DND-41 (cell line): ENCODE measurements around the gene NR2F6.

Experiments used
- ATAC-seq: fragments of 200-7000 bp; cut with Tn5 transposase; 3 replicates; pipeline ENCODE4 v1.9.1; 2021; ENCODE audit warnings: low read depth; ENCODE audit not compliant: insufficient read depth
- DNase-seq: peaks from one replicate; pipeline ENCODE4 v3.0.0-alpha.2; 2020
- H2AFZ ChIP-seq: 2 replicates; pipeline ENCODE4 v1.6.0; 2012; ENCODE audit warnings: low read depth, low read length
- H3K27ac ChIP-seq: 2 replicates; pipeline ENCODE4 v1.5.1; 2012; ENCODE audit warnings: low read length, inconsistent platforms
- H3K27me3 ChIP-seq: fragments of 200-600 bp; sonication (generic); 2 replicates; pipeline ENCODE4 v1.6.0; 2012; ENCODE audit warnings: low read length, mild to moderate bottlenecking, inconsistent platforms; ENCODE audit not compliant: insufficient read depth, poor library complexity
- H3K36me3 ChIP-seq: 2 replicates; pipeline ENCODE4 v1.5.1; 2012; ENCODE audit warnings: low read length, inconsistent platforms; ENCODE audit not compliant: insufficient read depth
- H3K4me1 ChIP-seq: 2 replicates; pipeline ENCODE4 v1.5.1; 2012; ENCODE audit warnings: mild to moderate bottlenecking, low read length; ENCODE audit not compliant: insufficient read depth
- H3K4me2 ChIP-seq: 2 replicates; pipeline ENCODE4 v1.6.0; 2012; ENCODE audit warnings: mild to moderate bottlenecking, moderate library complexity, low read length, inconsistent platforms; ENCODE audit not compliant: insufficient read depth
- H3K4me3 ChIP-seq, 2 experiments: fragments of 200-600 bp in 1 of 2; shearing (Covaris generic) in 1 of 2; 2 replicates each; pipeline ENCODE4 v1.5.1; 2012 to 2016; ENCODE audit warnings: inconsistent platforms in 2 of 2, low read length in 2 of 2, mild to moderate bottlenecking in 2 of 2, low read depth in 1 of 2, moderate library complexity in 1 of 2
- H3K79me2 ChIP-seq: 2 replicates; pipeline ENCODE4 v1.6.0; 2012; ENCODE audit warnings: low read length, inconsistent platforms; ENCODE audit not compliant: insufficient read depth
- H3K9ac ChIP-seq: 2 replicates; pipeline ENCODE4 v1.6.0; 2012; ENCODE audit warnings: low read depth, mild to moderate bottlenecking, inconsistent platforms, low read length, moderate library complexity
- H3K9me3 ChIP-seq: 2 replicates; pipeline ENCODE4 v1.5.1; 2012; ENCODE audit warnings: low read length, moderate library complexity, mild to moderate bottlenecking, inconsistent platforms; ENCODE audit not compliant: insufficient read depth, severe bottlenecking
- H4K20me1 ChIP-seq: 2 replicates; pipeline ENCODE4 v1.6.0; 2012; ENCODE audit warnings: low read length; ENCODE audit not compliant: insufficient read depth
- EZH2 ChIP-seq: IDR thresholded peaks from 3 replicates; pipeline ENCODE4 v1.6.1; 2012; ENCODE audit warnings: borderline replicate concordance, low read depth, mild to moderate bottlenecking, moderate library complexity, low read length, inconsistent platforms; ENCODE audit not compliant: severe bottlenecking
- TF ChIP-seq, protein P1 (sequence below): IDR thresholded peaks from 2 replicates; pipeline ENCODE4 v1.5.1; 2012; ENCODE audit warnings: borderline replicate concordance, low read length, moderate library complexity, mild to moderate bottlenecking; ENCODE audit not compliant: poor library complexity, severe bottlenecking; ENCODE audit errors: extremely low read depth

NR2F6 gene

DNA sequence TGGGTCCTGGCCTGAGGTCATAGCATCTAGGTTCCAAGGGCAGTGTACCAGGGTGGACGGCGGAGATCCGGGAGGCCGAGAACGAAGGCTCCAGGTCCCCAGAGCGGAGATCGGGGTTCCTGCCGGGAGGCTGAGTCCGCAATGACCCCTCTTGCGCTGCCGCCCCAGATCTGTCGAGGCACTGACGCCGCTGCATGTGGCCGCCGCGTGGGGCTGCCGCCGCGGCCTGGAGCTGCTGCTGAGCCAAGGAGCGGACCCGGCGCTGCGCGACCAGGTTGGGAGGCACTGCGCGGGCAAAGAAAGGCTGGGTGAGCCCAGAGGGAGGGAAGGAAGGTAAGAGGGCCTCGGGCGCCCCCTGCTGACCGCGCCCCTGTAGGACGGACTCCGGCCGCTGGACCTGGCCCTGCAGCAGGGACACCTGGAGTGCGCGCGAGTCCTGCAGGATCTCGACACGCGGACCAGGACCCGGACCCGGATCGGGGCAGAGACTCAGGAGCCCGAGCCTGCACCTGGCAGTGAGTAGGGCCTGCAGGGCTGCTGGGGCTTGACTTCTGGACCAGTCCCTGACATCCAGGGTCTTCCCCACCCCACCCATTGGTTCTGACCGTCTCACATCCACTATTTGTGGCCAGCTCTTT is 36.9 kb upstream of the NR2F6 start:
- Histone ChIP-seq H3K4me1 (no peaks in the 10 kb centered on the region), H3K27ac (no peak overlapping the region), H3K9me3 (no peaks in the 10 kb centered on the region), H3K79me2 (no peaks in the 10 kb centered on the region), H3K4me3 (no peak overlapping the region), H3K4me2 (no peak overlapping the region), H2AFZ (no peak overlapping the region), H3K9ac (no peak overlapping the region), H3K36me3 (peaks cover 8% of the 10 kb centered on the region), H4K20me1 (peaks cover 7% of the 10 kb centered on the region; the same call in 1 of the 2 replicates), H3K27me3 (no peaks in the 10 kb centered on the region)
- DNase-seq (peak; percentile 66), ATAC-seq (peak; percentile 92)
- no peak for TF ChIP-seq EZH2
- TF ChIP-seq, protein P1, sequence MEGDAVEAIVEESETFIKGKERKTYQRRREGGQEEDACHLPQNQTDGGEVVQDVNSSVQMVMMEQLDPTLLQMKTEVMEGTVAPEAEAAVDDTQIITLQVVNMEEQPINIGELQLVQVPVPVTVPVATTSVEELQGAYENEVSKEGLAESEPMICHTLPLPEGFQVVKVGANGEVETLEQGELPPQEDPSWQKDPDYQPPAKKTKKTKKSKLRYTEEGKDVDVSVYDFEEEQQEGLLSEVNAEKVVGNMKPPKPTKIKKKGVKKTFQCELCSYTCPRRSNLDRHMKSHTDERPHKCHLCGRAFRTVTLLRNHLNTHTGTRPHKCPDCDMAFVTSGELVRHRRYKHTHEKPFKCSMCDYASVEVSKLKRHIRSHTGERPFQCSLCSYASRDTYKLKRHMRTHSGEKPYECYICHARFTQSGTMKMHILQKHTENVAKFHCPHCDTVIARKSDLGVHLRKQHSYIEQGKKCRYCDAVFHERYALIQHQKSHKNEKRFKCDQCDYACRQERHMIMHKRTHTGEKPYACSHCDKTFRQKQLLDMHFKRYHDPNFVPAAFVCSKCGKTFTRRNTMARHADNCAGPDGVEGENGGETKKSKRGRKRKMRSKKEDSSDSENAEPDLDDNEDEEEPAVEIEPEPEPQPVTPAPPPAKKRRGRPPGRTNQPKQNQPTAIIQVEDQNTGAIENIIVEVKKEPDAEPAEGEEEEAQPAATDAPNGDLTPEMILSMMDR: peak; percentile 90

DNA sequence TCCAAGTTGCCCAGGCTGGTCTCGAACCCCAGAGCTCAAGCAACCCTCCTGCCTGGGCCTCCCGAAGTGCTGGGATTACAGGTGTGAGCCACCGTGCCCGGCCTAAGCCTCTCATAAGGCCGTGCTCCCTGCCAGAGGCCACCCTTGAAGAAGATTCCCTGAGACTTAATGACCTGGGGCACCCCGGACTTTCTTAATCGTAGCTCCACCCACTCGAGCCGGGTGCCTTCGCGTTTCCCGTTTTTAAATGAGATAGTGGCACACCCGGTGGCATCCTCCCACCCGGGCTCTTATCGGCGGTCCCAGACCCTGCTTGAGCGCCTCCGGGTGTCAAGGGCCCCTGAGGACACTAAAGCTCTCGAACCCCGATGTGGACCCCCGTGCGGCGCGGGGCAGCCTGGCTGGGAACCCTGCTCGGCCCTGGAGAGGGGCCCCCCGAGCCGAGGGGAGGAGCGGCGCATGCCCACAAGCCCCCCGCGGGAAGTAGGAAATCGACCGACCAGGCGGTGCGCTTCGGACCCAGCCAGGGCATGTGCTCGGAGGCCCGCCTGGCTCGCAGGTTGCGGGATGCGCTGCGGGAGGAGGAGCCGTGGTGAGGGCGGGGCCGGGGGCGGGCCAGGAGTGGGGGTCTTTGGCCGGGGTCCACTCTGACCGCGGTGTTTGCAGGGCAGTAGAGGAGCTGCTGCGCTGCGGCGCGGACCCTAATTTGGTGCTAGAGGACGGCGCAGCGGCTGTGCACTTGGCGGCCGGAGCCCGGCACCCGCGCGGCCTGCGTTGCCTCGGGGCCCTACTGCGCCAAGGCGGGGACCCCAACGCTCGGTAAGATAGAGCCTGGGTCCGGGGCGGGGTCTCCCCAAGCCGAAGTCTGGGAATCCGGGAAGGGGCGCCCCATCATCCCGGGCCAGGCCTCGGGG is 35.9 kb upstream of the NR2F6 start, which contains the start of gene ANKLE1:
ANKLE1 (plus strand) TSS at position 511 of the 914 bp plus-strand sequence; CDS start at position 531, 20 bp downstream.
- Histone ChIP-seq H3K4me2 (no peak within 1 kb of the TSS), H2AFZ (no peak within 1 kb of the TSS), H3K36me3 (peaks cover 16% of the 10 kb centered on the region), H3K27ac (no peak within 1 kb of the TSS), H3K4me3 (no peak within 1 kb of the TSS), H3K9me3 (no peaks in the 10 kb centered on the region), H3K9ac (no peak within 1 kb of the TSS), H3K4me1 (no peaks in the 10 kb centered on the region), H3K79me2 (no peaks in the 10 kb centered on the region), H4K20me1 (peaks cover 7% of the 10 kb centered on the region; the same call in 1 of the 2 replicates), H3K27me3 (no peaks in the 10 kb centered on the region)
- no peak for DNase-seq
- no peak for ATAC-seq
- TF ChIP-seq EZH2: no peak
- TF ChIP-seq, protein P1: no peak

DNA sequence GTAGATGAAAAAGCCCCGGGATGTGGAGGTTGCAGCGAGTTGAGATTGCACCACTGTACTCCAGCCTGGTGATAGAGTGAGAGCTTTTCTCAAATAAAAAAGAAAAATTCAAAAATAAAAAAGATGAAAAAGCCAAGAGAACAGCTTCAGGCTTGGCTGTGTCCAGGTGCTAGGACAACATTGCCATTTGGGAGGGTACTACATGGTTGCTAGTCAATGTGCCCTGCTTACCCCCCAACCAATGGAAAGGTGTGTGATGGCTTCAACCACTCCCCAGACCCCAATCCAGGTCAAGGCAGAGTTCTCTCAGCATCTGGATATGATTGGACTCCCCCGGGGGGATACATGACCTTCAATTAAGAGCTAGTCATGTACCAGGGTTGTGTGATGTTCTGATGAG is 33.7 kb upstream of the NR2F6 start:
- Histone ChIP-seq H3K9ac (no peak overlapping the region), H3K9me3 (no peaks in the 10 kb centered on the region), H3K79me2 (no peaks in the 10 kb centered on the region), H2AFZ (no peak overlapping the region), H4K20me1 (peaks cover 7% of the 10 kb centered on the region; the same call in 1 of the 2 replicates), H3K36me3 (peaks cover 37% of the 10 kb centered on the region), H3K27ac (no peak overlapping the region), H3K4me1 (no peaks in the 10 kb centered on the region), H3K4me2 (no peak overlapping the region), H3K4me3 (no peak overlapping the region), H3K27me3 (no peaks in the 10 kb centered on the region)
- DNase-seq: no peak
- TF ChIP-seq, protein P1: no peak
- TF ChIP-seq EZH2: no peak
- ATAC-seq: no peak
